ENCODE data around the gene TGOLN2. TPM values are rescaled to one million over a fixed set of nuclear protein-coding genes. Genes with fewer than 3 reads are reported as not detected.

TGOLN2 gene
- total and polyA plus RNA-seq, 2 of the 13 experiments (the other 11 are each of a cell fraction or from before 2014, with no cell fraction given): 99.6 to 155 TPM

- H3K4me2 ChIP-seq (ENCODE audit: low read depth, low read length): no peak overlapping the region
- no peak overlapping the region for H3K27ac ChIP-seq (ENCODE audit: extremely low read length, insufficient read depth, low read length)
- no peaks in the 10 kb centered on the region for H3K79me2 ChIP-seq (ENCODE audit: insufficient read depth, low read length)
- no peak overlapping the region for H3K4me3 ChIP-seq (replicated peaks in 1 of 3; ENCODE audit: insufficient read depth in 1 of 3, low read depth in 2 of 3, low read length in 3 of 3)
- no peaks in the 10 kb centered on the region for H3K4me1 ChIP-seq (ENCODE audit: insufficient read depth, low read length)
- WGBS (ENCODE audit: low lambda C conversion rate): 98% methylated on average over 3 of the region's 3 CpGs
- peaks cover 21 to 41% of the 10 kb centered on the region in 2 experiments; a peak in 4 of 5 replicates for H3K36me3 ChIP-seq (replicated peaks in 1 of 2; ENCODE audit: control insufficient read depth in 1 of 2, insufficient read depth in 2 of 2, low read length in 2 of 2)
- in situ Hi-C loops (cut with HindIII; ENCODE audit: extremely low pct_ligation_motif_present, low pct_unique_long_range_greater_than_20kb) (no loop called here), intact Hi-C loops (cut with micrococcal nuclease; ENCODE audit: unreplicated experiment) (no loop called here)
- H3K27me3 ChIP-seq (ENCODE audit: control insufficient read depth in 1 of 2, insufficient read depth in 2 of 2, low read length in 2 of 2): no peaks in the 10 kb centered on the region
- H3K9ac ChIP-seq (ENCODE audit: insufficient read depth, low read depth, low read length): no peak overlapping the region
- ATAC-seq (no peak), FAIRE-seq (no peak), DNase-seq (ENCODE audit: low spot score) (no peak)
- H2AFZ ChIP-seq (ENCODE audit: low read length): no peak overlapping the region
- POLR2A ChIA-PET: interaction anchor here (1.6 to 2.0 kb wide), 2 partner anchors 12 to 14 kb away, joined by 6 to 8 read pairs; partner anchors contain the start of genes ELMOD3, RETSAT and TGOLN2
- no TSS peak for BruUV-seq (replicated peaks)
- TF ChIP-seq SOX5 (CRISPR knock-in tag; IDR thresholded peaks at IDR 0.05; ENCODE audit: borderline replicate concordance) (no peak), POLR2AphosphoS5 (IDR thresholded peaks at IDR 0.05; ENCODE audit: low read depth, low read length) (0 out of 2 replicates have a peak, but pooled peaks have one; percentile 35), RBM22 (optimal IDR thresholded peaks at IDR 0.05; ENCODE audit: low read length) (peak; percentile 30), ZNF407 (CRISPR knock-in tag; IDR thresholded peaks at IDR 0.05; ENCODE audit: not compliant biosample characterization) (no peak), MAZ (IDR thresholded peaks at IDR 0.05; ENCODE audit: borderline replicate concordance, low read depth, low read length) (no peak), MAZ (CRISPR knock-in tag; IDR thresholded peaks at IDR 0.05; ENCODE audit: low read depth) (no peak), PAF1 (CRISPR knock-in tag; IDR thresholded peaks at IDR 0.05) (0 out of 2 replicates have a peak, but pooled peaks have one; percentile 43)
- CTCF ChIA-PET (ENCODE audit: low intra/inter-chr PET ratio, low total read pairs): no interaction called here
- H4K20me1 ChIP-seq (ENCODE audit: insufficient read depth, low read length): no peaks in the 10 kb centered on the region
- no peaks in the 10 kb centered on the region for H3K9me3 ChIP-seq (ENCODE audit: low read length)
Measured at GRCh38 chr2:85342156-85342555, 14.4 kb upstream of the TGOLN2 start.

Measured in HepG2 (cell line).